GM12875 (cell line): ENCODE data around the gene TIE1.
"Not testable (repeated sequence)": the region's sequence is repeated elsewhere in the genome, so short reads cannot be mapped to it uniquely, and the experiment has no call there.

Source experiments
- H3K4me3 ChIP-seq: one replicate; pipeline ENCODE4 v1.5.1; 2011; ENCODE audit warnings: low read depth, low read length, control low read depth
- TF ChIP-seq, protein P1 (sequence below): IDR thresholded peaks from 2 replicates; pipeline ENCODE4 v1.5.1; 2011; ENCODE audit warnings: low read depth, mild to moderate bottlenecking, control low read depth, inconsistent platforms, low read length, moderate library complexity, borderline replicate concordance; ENCODE audit not compliant: insufficient read depth

TIE1 gene

GRCh38 chr1:43367904-43368645 is 67.3 kb downstream of the TIE1 start, which contains the start of gene ELOVL1:
Gene ELOVL1 (minus strand): TSS chr1:43368011. CDS start chr1:43365609, 2,402 bp downstream.
- peak within 1 kb of the TSS; percentile 91 for H3K4me3 ChIP-seq
- TF ChIP-seq, protein P1, sequence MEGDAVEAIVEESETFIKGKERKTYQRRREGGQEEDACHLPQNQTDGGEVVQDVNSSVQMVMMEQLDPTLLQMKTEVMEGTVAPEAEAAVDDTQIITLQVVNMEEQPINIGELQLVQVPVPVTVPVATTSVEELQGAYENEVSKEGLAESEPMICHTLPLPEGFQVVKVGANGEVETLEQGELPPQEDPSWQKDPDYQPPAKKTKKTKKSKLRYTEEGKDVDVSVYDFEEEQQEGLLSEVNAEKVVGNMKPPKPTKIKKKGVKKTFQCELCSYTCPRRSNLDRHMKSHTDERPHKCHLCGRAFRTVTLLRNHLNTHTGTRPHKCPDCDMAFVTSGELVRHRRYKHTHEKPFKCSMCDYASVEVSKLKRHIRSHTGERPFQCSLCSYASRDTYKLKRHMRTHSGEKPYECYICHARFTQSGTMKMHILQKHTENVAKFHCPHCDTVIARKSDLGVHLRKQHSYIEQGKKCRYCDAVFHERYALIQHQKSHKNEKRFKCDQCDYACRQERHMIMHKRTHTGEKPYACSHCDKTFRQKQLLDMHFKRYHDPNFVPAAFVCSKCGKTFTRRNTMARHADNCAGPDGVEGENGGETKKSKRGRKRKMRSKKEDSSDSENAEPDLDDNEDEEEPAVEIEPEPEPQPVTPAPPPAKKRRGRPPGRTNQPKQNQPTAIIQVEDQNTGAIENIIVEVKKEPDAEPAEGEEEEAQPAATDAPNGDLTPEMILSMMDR = peak; percentile 30; the same call in 1 of the 2 replicates

- peak overlapping the region; percentile 91 for H3K4me3 ChIP-seq
- TF ChIP-seq, protein P1 = no peak
Observed at GRCh38 chr1:43368646-43369020, 67.9 kb downstream of the TIE1 start.

GRCh38 chr1:43369779-43370178 is 69.0 kb downstream of the TIE1 start:
- not testable (repeated sequence) for H3K4me3 ChIP-seq

DNA sequence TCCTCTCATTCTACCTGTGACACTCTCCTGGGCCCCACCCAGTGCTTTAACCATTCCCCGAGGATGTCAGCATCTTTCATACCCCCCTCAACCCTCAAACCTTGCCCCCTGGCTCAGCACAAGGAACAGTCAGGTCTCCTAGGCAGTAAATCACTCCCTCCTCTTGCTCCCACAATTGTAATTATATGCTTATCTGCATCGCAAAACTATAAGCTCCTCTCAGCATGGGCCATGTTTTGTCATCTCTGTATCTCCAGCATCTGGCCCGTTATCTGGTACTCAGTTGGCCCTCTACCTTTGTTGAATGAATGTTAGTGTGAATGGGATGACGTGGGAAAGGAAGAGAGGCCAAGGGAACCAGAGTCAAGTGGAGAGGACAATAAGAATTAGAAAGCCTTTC is 69.8 kb downstream of the TIE1 start:
- TF ChIP-seq, protein P1 = no peak
- no peak overlapping the region for H3K4me3 ChIP-seq

- no peak overlapping the region for H3K4me3 ChIP-seq
- TF ChIP-seq, protein P1 = no peak
Observed at GRCh38 chr1:43372172-43372571, 71.4 kb downstream of the TIE1 start.
